NCI-H2107 (cell line): Measurements from ENCODE around the gene REG1A.

Experiments used
- DNase-seq: peaks from one replicate; lab custom pipeline; 2025; lab: John Stamatoyannopoulos, UW

The REG1A gene, protein sequence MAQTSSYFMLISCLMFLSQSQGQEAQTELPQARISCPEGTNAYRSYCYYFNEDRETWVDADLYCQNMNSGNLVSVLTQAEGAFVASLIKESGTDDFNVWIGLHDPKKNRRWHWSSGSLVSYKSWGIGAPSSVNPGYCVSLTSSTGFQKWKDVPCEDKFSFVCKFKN

GRCh38 chr2:79120194-79120713 is at the start of gene REG1A:
TSS of gene REG1A (plus strand) at chr2:79120488. CDS start at chr2:79120862, 374 bp downstream.
- no peak for DNase-seq

DNA sequence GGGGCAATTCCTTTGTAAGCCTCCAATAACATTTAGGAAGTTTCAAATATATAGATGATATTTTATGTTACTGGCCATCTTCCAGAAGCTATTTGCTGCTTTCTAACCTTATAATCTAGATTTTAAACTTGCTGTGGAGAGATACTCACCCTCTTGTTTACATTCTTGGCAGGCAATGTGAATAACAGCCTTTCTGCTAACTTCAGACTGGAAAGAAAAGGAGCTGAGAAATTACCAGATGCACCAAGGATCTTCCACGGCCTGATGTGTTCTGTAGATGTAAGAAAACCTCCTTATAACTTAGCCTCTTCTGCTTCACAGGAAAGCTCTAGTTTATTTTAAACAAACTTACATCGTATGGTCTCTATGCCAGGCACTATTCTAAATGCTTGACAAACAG is 49.2 kb upstream of the REG1A start:
- DNase-seq, result no peak

DNA sequence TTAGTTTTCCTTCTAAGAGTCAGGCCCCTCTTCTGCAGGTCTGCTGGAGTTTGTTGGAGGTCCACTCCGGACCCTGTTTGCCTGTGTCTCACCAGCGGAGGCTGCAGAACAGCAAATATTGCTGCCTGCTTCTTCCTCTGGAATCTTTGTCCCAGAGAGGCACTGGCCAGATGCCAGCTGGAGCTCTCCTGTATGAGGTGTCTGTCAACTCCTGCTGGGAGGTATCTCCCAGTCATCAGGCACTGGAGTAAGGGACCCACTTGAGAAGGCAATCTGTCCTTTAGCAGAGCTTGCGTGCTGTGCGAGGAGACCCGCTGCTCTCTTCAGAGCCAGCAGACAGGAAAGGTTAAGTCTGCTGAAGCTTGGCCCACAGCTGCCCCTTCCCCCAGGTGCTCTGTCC is 37.3 kb upstream of the REG1A start:
- no peak for DNase-seq

GRCh38 chr2:79083597-79084251 is 36.6 kb upstream of the REG1A start:
- DNase-seq, result no peak

GRCh38 chr2:79084495-79085135 is 35.7 kb upstream of the REG1A start:
- no peak for DNase-seq

DNA sequence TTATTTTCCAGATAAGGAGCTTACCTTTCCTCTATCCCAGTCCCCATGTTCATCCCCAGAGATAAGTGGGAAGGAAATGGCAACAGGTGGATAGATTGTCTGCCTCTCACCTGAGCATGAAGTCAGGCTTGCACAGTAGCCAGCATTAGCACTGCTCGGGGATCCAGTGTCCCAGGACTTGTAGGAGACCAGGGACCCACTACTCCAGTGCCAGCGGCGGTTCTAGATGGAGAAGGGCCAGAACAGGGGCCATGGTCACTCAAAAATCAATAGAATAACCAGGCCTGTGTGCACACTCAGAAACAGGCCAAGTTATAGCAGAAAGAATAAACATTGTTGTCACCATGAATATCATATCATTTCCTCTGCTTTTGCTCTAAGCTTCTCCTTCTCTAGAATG is 34.9 kb upstream of the REG1A start:
- no peak for DNase-seq

GRCh38 chr2:79086255-79086654 is 34.0 kb upstream of the REG1A start:
- no peak for DNase-seq

- no peak for DNase-seq
Measured at GRCh38 chr2:79087785-79088364, 32.4 kb upstream of the REG1A start, which contains the start of gene REG1B. TSS of gene REG1B (minus strand) at chr2:79087993. CDS start at chr2:79087612, 381 bp downstream.

DNA sequence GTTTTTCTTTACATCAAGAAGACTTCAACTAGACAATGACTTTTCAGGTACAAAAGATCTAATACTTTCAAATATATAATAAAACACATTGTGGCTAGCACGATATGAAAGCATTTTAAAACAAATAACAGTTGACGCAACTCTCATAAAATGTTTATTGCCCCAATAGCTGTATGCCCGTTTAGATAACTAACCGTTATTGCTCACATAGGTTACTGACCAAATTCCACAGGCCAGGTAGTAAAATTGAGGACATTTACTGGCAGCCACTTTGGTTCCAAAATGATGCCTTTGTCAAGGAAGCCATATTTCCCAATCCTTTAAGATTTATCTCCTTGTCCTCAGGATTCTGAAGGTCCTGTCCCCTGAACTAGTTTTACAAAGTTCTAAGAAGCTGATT is 29.6 kb upstream of the REG1A start:
- no peak for DNase-seq

- no peak for DNase-seq
Measured at GRCh38 chr2:79097843-79098242, 22.4 kb upstream of the REG1A start.

- no peak for DNase-seq
Measured at GRCh38 chr2:79099140-79099686, 21.1 kb upstream of the REG1A start.

- DNase-seq, result no peak
Measured at GRCh38 chr2:79100285-79100684, 20.0 kb upstream of the REG1A start.

DNA sequence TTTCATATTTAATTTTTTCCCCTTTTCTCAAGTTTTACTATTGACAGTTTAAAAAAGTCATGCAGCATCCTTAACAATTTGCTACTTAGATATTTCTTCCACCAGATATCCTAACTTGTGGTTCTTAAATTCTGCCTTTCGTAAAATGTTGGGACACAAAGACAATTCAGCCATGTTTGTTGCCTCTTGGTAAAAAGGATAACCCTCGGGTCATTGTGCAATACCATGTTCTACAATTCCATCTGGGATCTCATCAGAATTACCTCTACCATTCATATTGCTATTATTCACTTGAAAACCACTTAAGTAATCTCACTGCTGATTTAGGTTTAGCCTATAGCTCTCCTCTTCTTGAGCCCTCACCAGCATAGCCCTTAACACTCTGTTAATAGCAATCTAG is 19.3 kb upstream of the REG1A start:
- no peak for DNase-seq

- no peak for DNase-seq
Measured at GRCh38 chr2:79103214-79103613, 17.1 kb upstream of the REG1A start.

GRCh38 chr2:79105259-79105658 is 15.0 kb upstream of the REG1A start:
- DNase-seq, result no peak

DNA sequence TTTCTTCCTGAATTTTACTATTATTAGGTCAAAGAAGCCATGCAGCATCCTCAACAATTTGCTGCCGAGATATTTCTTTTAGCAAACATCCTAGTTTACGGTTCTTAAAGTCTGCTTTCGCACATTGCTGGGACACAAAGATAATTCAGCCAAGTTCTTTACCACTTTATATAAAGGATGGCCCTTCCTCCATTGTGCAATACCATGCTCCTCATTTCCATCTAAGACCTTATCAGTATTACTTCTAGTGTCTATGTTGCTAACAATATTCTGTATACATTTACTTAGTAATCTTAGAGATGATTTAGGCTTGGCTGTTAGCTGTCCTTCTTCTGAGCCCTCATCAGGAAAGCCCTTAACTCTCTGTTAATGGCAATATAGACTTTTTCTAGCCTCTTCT is 8.0 kb upstream of the REG1A start:
- no peak for DNase-seq

DNA sequence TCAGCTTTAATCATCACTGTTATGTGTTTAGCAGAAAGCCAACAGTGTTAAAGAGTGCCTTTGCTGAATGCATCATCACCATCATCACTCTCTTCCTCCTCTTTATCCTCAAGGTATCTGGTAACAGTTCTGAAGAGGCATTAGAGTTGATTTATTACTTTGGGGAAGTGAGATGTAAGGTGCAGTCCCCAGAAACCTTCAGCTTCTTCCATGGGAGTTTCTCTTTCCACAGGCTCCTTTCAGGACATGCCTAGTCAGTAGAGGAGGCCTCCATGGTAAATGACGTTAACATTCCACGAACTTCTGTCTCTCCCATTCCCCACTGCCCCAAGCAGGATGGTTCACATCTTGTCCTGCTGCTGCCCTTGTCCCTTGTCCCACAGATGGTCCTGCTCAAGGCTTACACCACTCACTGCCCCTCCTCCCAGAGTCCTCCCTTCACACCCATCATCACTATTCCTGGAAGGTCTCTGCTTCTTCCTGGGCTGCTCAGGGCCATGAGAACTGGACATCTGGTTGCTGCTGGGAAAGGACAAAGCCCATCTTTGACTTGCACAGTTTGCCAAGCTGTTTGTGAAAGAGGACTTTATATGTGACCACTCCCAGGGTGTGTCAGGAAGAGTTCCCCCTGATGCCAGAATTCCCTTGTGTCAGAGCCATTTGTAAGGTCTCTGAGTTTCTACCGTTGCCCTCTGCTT is 5.3 kb upstream of the REG1A start:
- DNase-seq, result no peak

GRCh38 chr2:79116997-79117928 is 3.0 kb upstream of the REG1A start:
- no peak for DNase-seq

DNA sequence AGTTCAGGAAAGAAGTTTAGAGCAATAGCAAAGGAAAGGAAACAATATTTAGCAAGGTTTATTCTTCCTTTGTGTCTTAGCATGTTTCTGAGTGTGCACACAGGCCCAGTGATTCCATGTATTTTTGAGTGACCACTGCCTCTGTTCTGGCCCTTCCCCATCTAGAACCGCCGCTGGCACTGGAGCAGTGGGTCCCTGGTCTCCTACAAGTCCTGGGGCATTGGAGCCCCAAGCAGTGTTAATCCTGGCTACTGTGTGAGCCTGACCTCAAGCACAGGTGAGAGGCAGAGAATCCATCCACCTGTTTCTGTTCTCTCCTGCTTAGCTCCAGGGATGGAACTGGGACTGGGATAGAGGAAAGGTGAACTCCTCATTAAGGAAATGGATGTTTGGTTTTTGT is 2.4 kb downstream of the REG1A start:
- no peak for DNase-seq

DNA sequence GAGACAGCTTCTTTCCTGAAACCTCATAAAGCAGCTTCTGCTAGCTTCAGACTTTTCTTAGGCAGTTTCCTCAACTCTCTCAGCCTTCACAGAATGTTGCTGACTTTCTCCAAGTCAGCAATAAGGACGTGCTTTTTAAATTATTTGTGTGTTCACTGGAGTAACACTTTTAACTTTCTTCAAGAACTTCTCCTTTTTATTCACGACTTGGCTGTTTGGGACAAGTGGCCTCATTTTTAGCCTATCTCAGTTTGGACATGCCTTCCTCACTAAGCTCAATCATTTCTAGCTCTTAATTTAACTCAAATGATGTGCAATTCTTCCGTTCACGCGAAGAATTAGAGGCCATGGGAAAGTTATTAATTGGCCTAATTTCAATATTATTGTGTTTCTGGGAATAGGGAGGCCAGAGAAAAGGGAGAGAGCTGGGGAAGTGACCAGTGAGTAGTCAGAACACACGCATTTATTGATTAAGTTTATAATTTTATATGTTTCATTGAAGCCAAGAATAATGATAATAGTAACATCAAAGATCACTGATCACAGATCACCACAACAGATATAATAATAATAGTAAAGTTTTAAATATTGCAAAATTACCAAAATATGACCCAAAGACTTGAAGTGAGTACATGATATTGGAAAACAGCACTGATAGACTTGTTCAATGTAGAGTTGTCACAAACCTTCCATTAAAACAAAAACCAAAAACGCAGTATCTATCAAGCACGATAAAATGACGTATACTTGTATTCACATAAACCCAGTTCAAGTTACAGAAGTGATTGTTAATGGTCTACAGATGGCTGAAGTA is 4.8 kb downstream of the REG1A start:
- DNase-seq, result no peak
